Keratinocyte (primary cell): ENCODE results near the gene GSTM4. TPM values are rescaled to one million over a fixed set of nuclear protein-coding genes. Genes with fewer than 3 reads are reported as not detected.

ENCODE experiments used
- DNase-seq: peaks from one replicate; pipeline ENCODE4 v3.0.0-alpha.2; 2011; ENCODE audit warnings: low read depth, missing footprints, low spot score
- FAIRE-seq: peaks from 2 replicates; lab custom pipeline; 2011; peaks lifted over from hg19 to GRCh38; lab: Jason Lieb, UNC
- H2AFZ ChIP-seq: 2 replicates; pipeline ENCODE4 v1.6.0; 2012; ENCODE audit warnings: low read length, control low read depth, inconsistent platforms; ENCODE audit not compliant: control insufficient read depth
- H3K27ac ChIP-seq: 2 replicates; pipeline ENCODE4 v1.5.1; 2011; ENCODE audit warnings: low read length; ENCODE audit not compliant: control insufficient read depth, insufficient read depth
- H3K27me3 ChIP-seq: 3 replicates; pipeline ENCODE4 v1.6.0; 2011; ENCODE audit warnings: low read length; ENCODE audit not compliant: control insufficient read depth, insufficient read depth; ENCODE audit errors: extremely low read depth
- H3K36me3 ChIP-seq, 2 experiments: 2 replicates in 1 of 2; 3 replicates in 1 of 2; pipeline ENCODE4 v1.5.1; 2011; ENCODE audit warnings: low read length in 2 of 2, mild to moderate bottlenecking in 1 of 2; ENCODE audit not compliant: control insufficient read depth in 2 of 2, insufficient read depth in 2 of 2; ENCODE audit errors: extremely low read depth in 1 of 2
- H3K4me1 ChIP-seq: 3 replicates; pipeline ENCODE4 v1.5.1; 2011; ENCODE audit warnings: low read length; ENCODE audit not compliant: control insufficient read depth, insufficient read depth; ENCODE audit errors: extremely low read depth
- H3K4me2 ChIP-seq: 3 replicates; pipeline ENCODE4 v1.6.0; 2011; ENCODE audit warnings: low read depth, low read length; ENCODE audit not compliant: control insufficient read depth, insufficient read depth; ENCODE audit errors: extremely low read depth
- H3K4me3 ChIP-seq, 3 experiments: fragments of 200-600 bp in 1 of 3; sonication (generic) in 1 of 3; 2 replicates in 2 of 3; 3 replicates in 1 of 3; pipeline ENCODE4 v1.5.1; 2011 to 2016; ENCODE audit warnings: low read length in 3 of 3, mild to moderate bottlenecking in 3 of 3, control low read depth in 2 of 3, inconsistent platforms in 1 of 3, low read depth in 1 of 3, mixed read lengths in 1 of 3, mixed run types in 1 of 3, moderate library complexity in 1 of 3; ENCODE audit not compliant: control insufficient read depth in 2 of 3, insufficient read depth in 2 of 3; ENCODE audit errors: extremely low read depth in 1 of 3
- H3K79me2 ChIP-seq: 2 replicates; pipeline ENCODE4 v1.6.0; 2012; ENCODE audit warnings: low read length; ENCODE audit not compliant: control insufficient read depth, insufficient read depth
- H3K9ac ChIP-seq: 3 replicates; pipeline ENCODE4 v1.6.0; 2011; ENCODE audit warnings: low read length; ENCODE audit not compliant: control insufficient read depth, insufficient read depth; ENCODE audit errors: extremely low read depth
- H3K9me1 ChIP-seq: 3 replicates; pipeline ENCODE4 v1.6.0; 2011; ENCODE audit warnings: low read length; ENCODE audit not compliant: control insufficient read depth, insufficient read depth; ENCODE audit errors: extremely low read depth
- H3K9me3 ChIP-seq: 2 replicates; pipeline ENCODE4 v1.5.1; 2012; ENCODE audit warnings: low read depth, low read length; ENCODE audit not compliant: control insufficient read depth
- H4K20me1 ChIP-seq: 3 replicates; pipeline ENCODE4 v1.6.0; 2011; ENCODE audit warnings: low read length; ENCODE audit not compliant: control insufficient read depth, insufficient read depth; ENCODE audit errors: extremely low read depth
- CTCF ChIP-seq, 3 experiments: IDR thresholded peaks in 1 of 3; conservative IDR thresholded peaks in 1 of 3; optimal IDR thresholded peaks in 1 of 3; 2 replicates in 2 of 3; 3 replicates in 1 of 3; pipeline versions ENCODE3 to v1.5.1; 2011; ENCODE audit warnings: low read length in 3 of 3, mild to moderate bottlenecking in 3 of 3, moderate library complexity in 2 of 3, control low read depth in 1 of 3, inconsistent platforms in 1 of 3; ENCODE audit not compliant: insufficient read depth in 2 of 3; ENCODE audit errors: extremely low read depth in 1 of 3
- EZH2 ChIP-seq: IDR thresholded peaks from one replicate; pipeline ENCODE4 v1.6.1; 2012; ENCODE audit warnings: inconsistent platforms, mild to moderate bottlenecking, low read length, moderate library complexity
- dilution Hi-C: fragments of 300-500 bp; cut with MboI; formaldehyde crosslinking; loops from one replicate; pipeline ENCODE4 v1.7.0; 2020; ENCODE audit warnings: low sequenced_read_pairs; ENCODE audit not compliant: extremely low pct_ligation_motif_present
- polyA plus RNA-seq, 5 experiments: library from polyadenylated mRNA; depleted of rRNA in 3 of 5; stranded (reverse) in 3 of 5; stranded (forward) in 1 of 5; unstranded in 1 of 5; fragments of >200 nt; gene quantifications; 1 replicate in 1 of 5; 2 replicates in 3 of 5; 3 replicates in 1 of 5; pipeline versions ENCODE4 v1.2.1 to v1.2.3, GENCODE V29; 2011 to 2012; ENCODE audit warnings: missing spikeins in 2 of 5, low read depth in 1 of 5, low replicate concordance in 1 of 5

The GSTM4 gene
- polyA plus RNA-seq, 1 donor (not counting 4 experiments of a cell fraction or from before 2014, with no cell fraction given): 15.9 TPM

GRCh38 chr1:109621379-109622136, 34.3 kb upstream of the GSTM4 start:
- Histone ChIP-seq H3K4me1 (peaks cover 24% of the 10 kb centered on the region), H3K36me3 (peaks cover 0 to 4% of the 10 kb centered on the region in 2 experiments), H3K9me3 (no peaks in the 10 kb centered on the region), H4K20me1 (no peaks in the 10 kb centered on the region), H2AFZ (no peak overlapping the region), H3K9ac (peak overlapping the region; percentile 90), H3K4me2 (peak overlapping the region; percentile 99), H3K9me1 (no peaks in the 10 kb centered on the region), H3K4me3 (peak overlapping the region; percentile 66 to 95 (median 89)), H3K79me2 (peaks cover 50% of the 10 kb centered on the region), H3K27me3 (no peaks in the 10 kb centered on the region), H3K27ac (no peak overlapping the region)
- dilution Hi-C loops: no loop called here
- TF ChIP-seq EZH2 (no peak), CTCF (optimal IDR thresholded peaks at IDR 0.05 in 1 of 3, IDR thresholded peaks at IDR 0.05 in 1 of 3, conservative IDR thresholded peaks at IDR 0.05 in 1 of 3; ENCODE audit: extremely low read depth in 1 of 3, insufficient read depth in 2 of 3, low read length in 3 of 3) (no peak)
- DNase-seq (no peak), FAIRE-seq (no peak)

DNA sequence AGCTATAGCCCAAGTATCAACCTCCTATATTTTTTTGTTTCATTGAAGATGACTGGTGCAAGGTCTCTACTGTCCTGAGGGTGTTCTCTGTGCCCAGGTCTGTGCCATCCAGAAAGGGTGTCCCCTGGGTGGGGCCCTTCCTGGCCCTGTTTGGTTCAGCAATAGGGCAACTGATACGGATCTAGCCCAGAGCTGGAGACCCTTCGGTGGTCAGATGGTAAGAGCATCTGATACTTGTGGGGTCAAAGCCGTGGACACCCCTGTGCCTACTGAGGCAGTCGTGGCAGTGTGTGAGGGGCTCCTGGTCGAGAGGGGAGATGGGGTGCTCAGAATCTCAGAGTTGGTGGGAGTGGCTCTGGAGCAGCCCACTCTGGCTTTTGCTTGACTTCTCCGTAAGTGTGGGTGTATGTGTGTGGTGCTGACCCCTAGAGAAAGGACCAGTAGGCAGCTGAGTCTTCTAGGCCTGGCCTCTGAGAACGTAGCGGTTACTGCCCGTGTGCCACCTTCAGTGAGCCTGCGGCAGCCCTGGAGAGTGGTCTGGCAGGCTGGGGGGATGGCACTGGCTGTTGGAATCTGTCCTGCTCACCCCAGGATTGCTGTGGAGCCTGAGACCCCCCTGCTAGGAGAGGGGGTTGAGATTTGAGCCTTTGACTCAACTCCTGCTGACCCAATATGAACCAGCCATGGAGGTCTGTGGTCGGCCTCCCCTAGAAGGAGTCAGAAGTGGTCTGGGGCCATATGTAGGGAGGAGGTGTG, 33.6 kb upstream of the GSTM4 start:
- Histone ChIP-seq H3K9ac (no peak overlapping the region), H3K27me3 (no peaks in the 10 kb centered on the region), H4K20me1 (no peaks in the 10 kb centered on the region), H3K4me3 (no peak overlapping the region), H3K4me2 (peak overlapping the region; percentile 99), H3K9me3 (no peaks in the 10 kb centered on the region), H3K27ac (no peak overlapping the region), H2AFZ (no peak overlapping the region), H3K9me1 (no peaks in the 10 kb centered on the region), H3K79me2 (peaks cover 50% of the 10 kb centered on the region), H3K4me1 (peaks cover 24% of the 10 kb centered on the region), H3K36me3 (peaks cover 0 to 5% of the 10 kb centered on the region in 2 experiments)
- FAIRE-seq (no peak), DNase-seq (no peak)
- TF ChIP-seq CTCF (optimal IDR thresholded peaks at IDR 0.05 in 1 of 3, IDR thresholded peaks at IDR 0.05 in 1 of 3, conservative IDR thresholded peaks at IDR 0.05 in 1 of 3; ENCODE audit: extremely low read depth in 1 of 3, insufficient read depth in 2 of 3, low read length in 3 of 3) (no peak), EZH2 (no peak)
- dilution Hi-C loops: no loop called here
